ENCODE data around the gene RBM19. TPM values are rescaled to one million over a fixed set of nuclear protein-coding genes. Genes with fewer than 3 reads are reported as not detected.

Gene RBM19
- total and polyA plus RNA-seq, 2 of the 4 experiments (the other 2 are of a cell fraction) = 18.7 to 19.2 TPM

GRCh38 chr12:113929312-113929989, 36.7 kb downstream of the RBM19 start:
- Histone ChIP-seq H2BK20ac (ENCODE audit: low read depth, low read length) (no peak overlapping the region), H3K4me3 (ENCODE audit: insufficient read depth, low read depth, low read length) (no peak overlapping the region), H2BK120ac (ENCODE audit: low read depth, low read length) (no peak overlapping the region), H4K8ac (ENCODE audit: low read depth in 2 of 2, low read length in 2 of 2) (no peak overlapping the region), H3K27me3 (ENCODE audit: control insufficient read depth, insufficient read depth, low read length) (no peaks in the 10 kb centered on the region), H3K4ac (ENCODE audit: low read depth, low read length) (no peak overlapping the region), H3K56ac (ENCODE audit: extremely low read depth, insufficient read depth, low read length) (no peak overlapping the region), H2AK5ac (ENCODE audit: low read depth, low read length) (no peak overlapping the region), H3K79me1 (ENCODE audit: low read depth in 1 of 2, low read length in 2 of 2) (no peaks in the 10 kb centered on the region; a peak in 1 of 4 replicates), H2BK5ac (ENCODE audit: low read depth, low read length, poor library complexity, severe bottlenecking) (no peak overlapping the region), H3K4me2 (ENCODE audit: low read depth, low read length) (no peak overlapping the region), H2AFZ (replicated peaks; ENCODE audit: low read length, poor library complexity) (no peak overlapping the region), H2AK9ac (replicated peaks; ENCODE audit: low read depth, low read length, poor library complexity) (no peak overlapping the region), H2BK15ac (ENCODE audit: low read depth, low read length) (no peak overlapping the region), H3K36me3 (ENCODE audit: control insufficient read depth, insufficient read depth, low read length) (peaks cover 28% of the 10 kb centered on the region), H3K27ac (ENCODE audit: insufficient read depth, low read length) (no peak overlapping the region), H3K9ac (ENCODE audit: low read depth, low read length) (no peak overlapping the region), H3K9me3 (ENCODE audit: control insufficient read depth, insufficient read depth, low read length) (no peaks in the 10 kb centered on the region), H4K20me1 (ENCODE audit: insufficient read depth, low read length) (no peaks in the 10 kb centered on the region), H3K4me1 (ENCODE audit: control insufficient read depth, insufficient read depth, low read length) (peaks cover 3% of the 10 kb centered on the region; the same call in 1 of the 2 replicates), H4K5ac (ENCODE audit: low read depth, low read length) (no peak overlapping the region), H3K18ac (ENCODE audit: low read depth, low read length) (no peak overlapping the region), H3K23ac (ENCODE audit: low read depth, low read length) (no peak overlapping the region), H3K9me1 (ENCODE audit: insufficient read depth, low read length) (peaks cover 4% of the 10 kb centered on the region; the same call in 1 of the 2 replicates), H3K14ac (replicated peaks; ENCODE audit: low read depth, low read length) (no peak overlapping the region), H4K91ac (ENCODE audit: insufficient read depth, low read depth, low read length) (no peak overlapping the region)
- in situ Hi-C loops (cut with MboI; ENCODE audit: low sequenced_read_pairs) = no loop called here
- DNase-seq (no peak), ATAC-seq (ENCODE audit: low read depth) (no peak)
- no TSS peak for BruUV-seq (replicated peaks)
- POLR2A ChIA-PET (ENCODE audit: unreplicated experiment) = no interaction called here
- WGBS, 2 experiments (ENCODE audit: extremely low coverage in 2 of 2, insufficient read length in 1 of 2) = no CpG with 5 or more reads among the region's 5 CpGs
- CTCF ChIA-PET = no interaction called here
- TF ChIP-seq ELK1 (IDR thresholded peaks at IDR 0.05; ENCODE audit: borderline replicate concordance, low read depth, low read length) (no peak), USF2 (IDR thresholded peaks at IDR 0.05; ENCODE audit: low read depth, low read length) (no peak), POLR2A (IDR thresholded peaks at IDR 0.05; ENCODE audit: low read depth, low read length) (no peak), SMC3 (IDR thresholded peaks at IDR 0.05; ENCODE audit: low read depth, low read length) (no peak), BHLHE40 (IDR thresholded peaks at IDR 0.05; ENCODE audit: low read depth, low read length) (no peak), RAD21 (IDR thresholded peaks at IDR 0.05; ENCODE audit: low read length) (no peak), RCOR1 (IDR thresholded peaks at IDR 0.05; ENCODE audit: insufficient replicate concordance, low read length) (no peak), MAZ (IDR thresholded peaks at IDR 0.05; ENCODE audit: borderline replicate concordance, low read depth, low read length) (no peak), CEBPB (IDR thresholded peaks at IDR 0.05; ENCODE audit: low read depth, low read length) (no peak), NFE2L2 (IDR thresholded peaks at IDR 0.05; ENCODE audit: low read depth, low read length) (no peak), MXI1 (IDR thresholded peaks at IDR 0.05; ENCODE audit: borderline replicate concordance, low read depth, low read length) (no peak), RFX5 (IDR thresholded peaks at IDR 0.05; ENCODE audit: low read depth, low read length) (no peak), CTCF (conservative IDR thresholded peaks at IDR 0.05; ENCODE audit: low read depth, low read length) (no peak), CHD1 (IDR thresholded peaks at IDR 0.05; ENCODE audit: low read depth, low read length) (no peak), FOS (IDR thresholded peaks at IDR 0.05; ENCODE audit: low read depth, low read length) (no peak), MAFK (IDR thresholded peaks at IDR 0.05; ENCODE audit: low read depth, low read length) (no peak)
- intact Hi-C loops (cut with micrococcal nuclease) = no loop called here
- dilution Hi-C loops (cut with HindIII; ENCODE audit: low sequenced_read_pairs, unreplicated experiment) = no loop called here
